GM21447 (cell line): ENCODE results near the gene PCSK6.
"Not testable (repeated sequence)": the region's sequence is repeated elsewhere in the genome, so short reads cannot be mapped to it uniquely, and the experiment has no call there.

ENCODE experiments used
- ATAC-seq: cut with Tn5 transposase; IDR thresholded peaks from one replicate; pipeline ENCODE4 v1.9.1; 2021; ENCODE audit not compliant: unreplicated experiment

PCSK6 gene

DNA sequence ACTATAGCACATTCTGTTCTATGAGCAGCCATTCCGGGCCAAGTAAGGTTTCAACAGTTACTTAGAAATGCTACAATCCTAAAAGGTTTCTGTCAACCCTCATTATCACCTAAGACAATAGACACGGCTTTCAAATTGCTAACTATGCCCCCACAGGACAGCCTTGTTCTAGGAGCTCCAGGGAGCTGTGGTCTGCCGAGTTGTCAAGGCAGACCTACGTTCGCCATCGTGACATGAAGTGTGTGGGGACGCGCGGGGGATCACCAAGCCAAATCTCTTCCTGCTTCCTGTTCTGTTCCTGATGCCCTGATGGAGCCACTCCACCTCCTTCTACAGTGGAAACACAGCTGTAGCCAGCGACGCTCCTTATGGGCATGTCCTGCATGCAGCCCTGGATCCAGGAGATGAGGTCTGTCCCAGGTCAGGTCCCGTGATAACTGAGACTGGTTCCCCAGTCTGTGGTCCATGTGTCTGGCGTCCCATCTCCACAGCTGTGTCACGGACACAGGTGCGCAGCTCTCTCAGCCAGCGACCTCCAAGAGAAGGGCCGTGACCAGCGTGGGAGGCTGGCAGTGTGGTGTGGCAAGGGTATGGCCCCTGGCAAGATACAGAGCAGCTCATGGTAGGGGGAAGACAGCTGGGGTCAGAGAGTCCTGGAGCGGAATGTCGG, 82.8 kb downstream of the PCSK6 start:
- no peak for ATAC-seq

- ATAC-seq = no peak
Measured at GRCh38 chr15:101406036-101406435, 83.5 kb downstream of the PCSK6 start.

DNA sequence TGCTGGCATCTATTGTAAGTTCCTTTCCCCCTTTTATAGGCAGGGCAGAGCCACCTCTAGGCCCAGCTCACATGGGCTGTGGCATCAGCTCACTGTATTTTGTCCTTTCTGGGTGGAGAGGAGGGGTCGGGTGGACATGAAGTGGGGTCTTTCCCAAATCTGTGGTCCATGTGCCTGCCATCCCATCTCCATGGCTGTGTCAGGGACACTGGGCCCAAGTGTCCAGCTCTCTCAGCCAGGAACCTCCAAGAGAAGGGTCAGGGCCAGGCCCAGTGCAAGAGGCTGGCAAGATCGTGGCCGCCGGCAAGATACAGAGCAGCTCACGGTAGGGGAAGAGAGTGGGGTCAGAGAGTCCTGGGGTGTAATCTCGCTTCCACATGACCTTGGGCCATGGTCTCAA, 85.3 kb downstream of the PCSK6 start:
- ATAC-seq = no peak

DNA sequence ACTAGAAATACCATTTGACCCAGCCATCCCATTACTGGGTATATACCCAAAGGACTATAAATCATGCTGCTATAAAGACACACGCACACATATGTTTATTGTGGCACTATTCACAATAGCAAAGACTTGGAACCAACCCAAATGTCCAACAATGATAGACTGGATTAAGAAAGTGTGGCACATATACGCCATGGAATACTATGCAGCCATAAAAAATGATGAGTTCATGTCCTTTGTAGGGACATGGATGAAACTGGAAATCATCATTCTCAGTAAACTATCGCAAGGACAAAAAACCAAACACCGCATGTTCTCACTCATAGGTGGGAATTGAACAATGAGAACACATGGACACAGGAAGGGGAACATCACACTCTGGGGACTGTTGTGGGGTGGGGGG, 86.6 kb downstream of the PCSK6 start:
- not testable (repeated sequence) for ATAC-seq

GRCh38 chr15:101401286-101401685, 88.2 kb downstream of the PCSK6 start:
- ATAC-seq = no peak

DNA sequence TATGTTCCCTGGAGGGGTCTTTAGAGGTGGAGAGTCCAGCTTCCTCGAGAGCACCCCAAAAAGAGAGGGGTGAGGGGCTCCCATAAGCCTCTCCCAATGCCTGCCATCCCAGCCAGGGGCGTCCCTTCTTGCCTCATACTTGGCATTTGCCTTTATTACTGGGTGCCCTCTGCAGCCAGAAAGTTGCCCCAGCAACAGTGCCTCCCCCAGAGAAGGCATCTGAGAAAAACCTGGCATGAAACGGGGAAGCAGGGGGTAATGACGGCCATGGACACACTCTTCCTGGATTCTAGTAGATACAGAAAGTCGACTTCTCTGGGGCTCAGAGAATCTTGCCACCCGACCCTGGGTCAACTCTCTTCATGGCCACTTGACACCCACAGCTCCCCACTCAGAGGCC, 90.1 kb downstream of the PCSK6 start:
- no peak for ATAC-seq

DNA sequence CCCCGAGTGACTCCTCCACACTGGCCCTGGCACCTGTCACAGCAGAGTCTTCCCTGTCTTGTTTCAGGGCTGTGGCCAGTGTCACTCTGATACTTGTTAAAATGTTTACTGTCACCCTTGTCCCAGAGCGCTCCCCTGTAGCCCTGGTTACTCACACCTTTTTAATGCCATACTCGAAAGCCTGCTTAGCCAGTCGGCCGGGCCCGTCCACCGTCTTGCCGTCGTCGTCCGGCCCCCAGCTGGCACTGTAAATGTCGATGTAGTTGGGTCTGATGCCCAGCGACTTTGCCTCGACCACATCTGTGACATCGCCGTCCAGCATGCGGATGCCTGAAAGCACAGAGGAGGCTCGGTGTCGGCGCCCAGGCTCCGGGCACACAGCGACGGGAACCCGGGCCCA, 91.3 kb downstream of the PCSK6 start:
- no peak for ATAC-seq

- no peak for ATAC-seq
Measured at GRCh38 chr15:101397521-101398003, 91.9 kb downstream of the PCSK6 start.

DNA sequence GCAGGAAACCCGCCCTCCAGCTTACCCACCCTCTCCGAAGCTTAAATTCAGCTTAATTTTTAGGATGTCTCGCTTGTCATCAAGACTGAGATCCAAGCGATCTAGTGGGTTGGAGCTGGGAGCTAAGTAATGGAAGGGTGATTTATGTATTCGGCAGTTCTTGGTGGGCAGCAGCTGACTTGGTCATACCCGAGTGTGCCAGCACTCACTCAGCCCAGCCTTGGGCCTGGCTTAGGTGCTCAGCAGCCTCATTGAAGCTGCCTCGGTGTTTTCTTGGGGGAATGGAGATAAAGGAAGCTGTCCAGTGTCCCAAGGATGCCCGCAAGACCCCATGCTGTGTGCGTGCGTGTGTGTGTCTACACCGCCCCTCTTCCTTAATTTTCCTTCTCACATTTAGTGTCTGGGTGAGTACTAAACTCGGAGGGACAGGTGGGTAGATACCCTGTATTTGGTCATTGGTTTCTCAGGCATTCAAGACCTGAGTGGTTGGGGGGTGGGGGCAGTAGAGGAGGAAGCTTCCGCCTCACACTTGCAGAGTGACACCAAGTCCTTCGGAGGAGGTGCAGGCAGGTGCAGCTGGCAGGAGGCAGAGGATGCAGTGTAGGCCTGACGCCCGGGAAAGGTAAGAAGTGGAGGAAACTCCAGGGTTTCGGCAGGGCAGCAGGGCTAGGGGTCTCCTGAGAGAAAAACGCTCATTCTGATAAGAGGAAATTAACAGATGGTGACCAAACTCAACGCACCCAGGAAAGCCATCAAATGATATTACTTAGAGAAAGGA, 92.8 kb downstream of the PCSK6 start:
- no peak for ATAC-seq

DNA sequence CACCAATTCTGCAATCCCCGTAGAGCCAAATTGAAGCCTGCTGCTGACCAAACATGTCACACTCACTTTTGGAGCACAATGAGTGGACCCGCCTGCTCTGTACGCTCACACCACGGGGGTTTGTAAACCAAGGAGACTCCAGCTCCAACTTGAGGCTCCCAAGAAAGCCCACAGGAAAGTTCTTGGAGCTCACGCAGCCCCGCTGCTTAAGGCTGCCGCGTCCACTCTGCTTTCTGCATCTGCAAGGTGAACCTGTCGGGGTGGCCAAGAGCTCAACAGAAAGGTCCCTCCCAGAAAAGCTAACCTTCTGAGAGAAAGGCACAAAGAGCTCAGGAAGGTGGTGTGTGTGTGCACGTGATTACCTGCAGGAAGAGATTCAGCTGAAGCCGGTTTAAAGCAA, 94.9 kb downstream of the PCSK6 start:
- no peak for ATAC-seq

DNA sequence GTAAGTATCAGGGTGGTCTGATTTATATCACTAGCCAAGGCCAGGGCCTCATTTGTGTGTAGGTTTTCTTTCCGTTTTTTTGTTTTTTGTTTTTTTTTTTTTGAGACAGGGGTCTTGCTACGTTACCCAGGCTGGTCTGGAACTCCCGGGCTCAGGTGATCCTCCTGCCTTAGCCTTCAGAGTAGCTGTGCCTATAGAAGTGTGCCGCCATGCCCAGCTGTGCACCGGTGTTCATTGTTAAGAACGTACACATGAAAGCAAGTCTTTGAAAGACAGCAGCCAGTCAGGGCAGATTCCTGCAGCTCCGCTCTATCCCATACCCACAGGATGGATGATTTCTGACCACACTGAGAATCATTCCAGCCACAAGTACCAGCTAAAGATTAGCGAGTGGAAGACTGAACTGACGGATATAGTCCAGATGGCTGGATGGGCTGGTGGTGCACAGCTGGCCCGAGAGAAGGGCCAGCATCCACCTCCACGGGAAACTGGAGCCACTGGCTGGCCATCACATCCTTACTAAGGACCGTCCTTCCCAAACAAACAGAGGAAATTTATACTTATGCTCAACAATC, 95.4 kb downstream of the PCSK6 start:
- ATAC-seq = no peak

DNA sequence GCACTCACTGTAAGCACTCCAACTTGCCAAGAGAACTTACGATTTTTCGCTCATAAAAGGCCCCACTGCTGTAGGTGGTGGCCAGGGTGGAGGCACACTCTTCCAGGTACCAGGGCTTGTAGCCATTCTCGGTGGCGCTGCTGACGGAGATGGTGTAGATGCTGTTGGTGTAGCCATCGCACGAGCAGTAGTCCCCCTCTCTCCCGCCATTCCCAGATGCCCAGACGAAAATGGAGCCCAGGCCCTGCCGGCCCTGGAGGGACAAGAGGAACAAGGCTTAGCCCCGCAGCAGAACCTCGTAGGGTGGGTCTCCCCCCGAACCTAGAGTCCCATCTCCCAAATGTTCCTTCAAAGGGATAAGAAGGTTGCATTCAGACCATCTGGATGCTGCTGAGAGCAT, 96.3 kb downstream of the PCSK6 start:
- no peak for ATAC-seq

DNA sequence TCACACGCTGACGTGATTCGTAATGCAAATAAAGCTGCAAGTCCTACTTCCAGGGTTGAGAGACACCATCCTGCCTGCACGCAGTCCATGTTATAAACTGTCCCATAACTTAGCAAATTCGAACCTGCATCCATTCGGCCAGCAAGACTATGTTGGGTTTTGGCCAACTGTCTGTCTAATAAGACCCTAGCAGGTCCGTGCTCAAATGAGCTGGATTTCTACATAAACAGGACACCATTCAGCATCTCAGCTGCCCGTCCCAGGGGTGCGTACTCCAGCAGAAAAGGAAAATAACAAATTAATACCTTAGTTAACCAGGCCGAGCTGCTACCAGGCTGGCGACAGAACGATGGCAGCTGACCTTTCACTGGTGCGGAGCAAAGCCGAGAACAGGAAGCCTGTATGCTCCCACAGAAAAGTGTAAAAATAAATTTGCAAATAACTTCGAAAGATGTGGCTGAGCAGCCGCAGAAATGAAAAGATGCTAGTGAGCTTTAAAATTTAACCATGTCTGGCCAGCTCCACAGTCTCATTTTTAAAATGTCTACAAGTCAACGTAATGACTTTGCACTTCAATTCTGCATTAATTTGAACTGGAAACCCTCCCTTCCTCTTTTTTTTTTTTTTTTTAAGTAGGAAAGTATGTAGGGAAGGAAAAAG, 97.4 kb downstream of the PCSK6 start:
- ATAC-seq = peak; percentile 69

DNA sequence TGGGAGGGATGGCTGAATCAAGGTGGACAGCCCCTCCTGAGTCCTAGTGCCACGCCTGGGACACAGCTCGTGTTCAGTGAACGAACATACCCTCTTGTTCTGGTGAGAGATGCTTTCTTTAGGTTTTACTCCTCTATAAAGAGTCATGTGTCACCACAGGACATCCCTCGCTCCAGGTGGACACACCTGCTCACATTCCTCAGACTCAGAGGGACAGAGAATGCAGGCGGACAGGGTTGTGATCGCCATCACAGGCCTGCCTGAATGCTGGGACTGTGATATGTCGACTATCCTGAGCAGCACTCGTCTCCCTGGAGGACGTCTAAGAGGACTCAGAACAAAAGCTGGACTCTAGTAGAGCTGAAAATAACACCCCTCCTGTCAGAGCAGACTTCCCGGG, 98.1 kb downstream of the PCSK6 start:
- no peak for ATAC-seq

DNA sequence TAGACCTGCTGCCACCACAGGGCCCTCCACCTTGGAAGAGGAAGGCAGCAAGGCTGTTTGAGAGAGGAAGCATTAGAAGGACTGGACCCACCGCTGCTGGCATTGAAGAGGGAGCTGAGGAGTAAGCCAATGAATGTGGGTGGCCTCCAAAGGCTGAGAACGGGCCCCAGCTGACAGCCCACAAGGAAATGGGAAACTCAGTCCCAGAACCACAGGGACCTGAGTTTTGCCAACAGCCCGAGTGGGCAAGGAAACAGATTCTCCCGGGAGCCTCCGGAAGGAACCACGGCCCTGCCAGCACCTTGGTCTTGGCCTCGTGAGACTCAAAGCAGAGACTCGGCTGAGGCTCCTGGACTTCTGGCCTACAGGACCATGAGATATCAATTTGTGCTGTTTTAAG, 99.0 kb downstream of the PCSK6 start:
- ATAC-seq = no peak

DNA sequence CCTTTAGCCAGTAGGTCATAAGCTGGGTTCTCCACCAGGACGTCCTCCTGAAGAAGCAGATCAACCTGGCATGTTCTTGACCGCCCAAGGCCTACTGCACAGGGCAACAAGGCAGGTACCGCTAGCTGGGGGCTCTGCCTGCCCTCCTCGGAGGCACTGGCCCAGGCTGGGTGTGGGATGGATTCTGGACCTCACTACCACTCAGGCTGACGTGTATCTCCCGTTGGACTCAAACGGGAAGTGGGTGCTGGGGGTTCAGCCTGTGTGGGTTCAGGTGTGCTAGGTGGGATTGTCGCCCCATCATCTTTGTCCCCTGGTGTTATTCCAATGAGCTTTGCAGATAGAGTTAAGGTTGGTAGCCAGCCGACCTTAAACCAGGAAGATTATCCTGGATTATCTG, 99.4 kb downstream of the PCSK6 start:
- ATAC-seq = no peak

- ATAC-seq = no peak
Measured at GRCh38 chr15:101389362-101389761, 100.1 kb downstream of the PCSK6 start.

DNA sequence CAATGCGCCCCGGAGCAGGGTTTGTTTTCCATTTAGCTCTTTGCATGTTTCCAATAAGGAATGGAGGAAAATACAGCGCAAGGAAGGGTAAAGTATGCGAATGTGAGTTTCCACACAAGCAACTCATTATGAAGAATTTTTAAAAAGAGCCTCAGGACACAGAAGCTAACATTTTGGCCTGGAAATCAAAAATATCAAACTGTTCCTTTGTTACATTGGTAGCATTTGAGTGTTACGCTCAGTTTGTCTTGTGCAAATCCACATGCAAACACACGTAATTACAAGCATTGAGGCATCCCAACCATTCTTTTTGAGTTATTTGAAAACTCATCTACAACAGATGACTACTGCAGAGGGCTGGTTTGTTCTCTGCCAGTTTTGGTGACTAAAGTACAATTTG, 101.5 kb downstream of the PCSK6 start:
- ATAC-seq = no peak

DNA sequence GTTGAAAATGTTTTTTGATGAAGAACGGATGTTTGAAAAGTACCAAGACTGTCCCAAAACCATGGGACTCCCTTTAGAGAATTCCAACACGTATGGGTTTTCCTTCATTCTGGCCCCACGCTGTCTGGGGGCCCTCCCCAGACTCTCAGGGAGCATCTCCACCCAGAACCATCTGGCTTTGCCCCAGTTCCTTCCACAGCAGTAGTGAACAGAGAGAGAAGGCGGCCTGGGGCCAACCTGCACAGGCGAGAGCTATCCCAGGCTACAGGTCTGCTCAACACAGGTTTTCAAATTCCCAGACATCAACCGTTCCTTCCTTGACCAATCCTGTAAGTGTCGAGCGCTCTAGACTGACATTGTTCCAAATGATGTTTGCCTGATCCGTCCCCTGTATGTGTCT, 101.9 kb downstream of the PCSK6 start:
- no peak for ATAC-seq

- ATAC-seq = no peak
Measured at GRCh38 chr15:101386967-101387366, 102.5 kb downstream of the PCSK6 start.

DNA sequence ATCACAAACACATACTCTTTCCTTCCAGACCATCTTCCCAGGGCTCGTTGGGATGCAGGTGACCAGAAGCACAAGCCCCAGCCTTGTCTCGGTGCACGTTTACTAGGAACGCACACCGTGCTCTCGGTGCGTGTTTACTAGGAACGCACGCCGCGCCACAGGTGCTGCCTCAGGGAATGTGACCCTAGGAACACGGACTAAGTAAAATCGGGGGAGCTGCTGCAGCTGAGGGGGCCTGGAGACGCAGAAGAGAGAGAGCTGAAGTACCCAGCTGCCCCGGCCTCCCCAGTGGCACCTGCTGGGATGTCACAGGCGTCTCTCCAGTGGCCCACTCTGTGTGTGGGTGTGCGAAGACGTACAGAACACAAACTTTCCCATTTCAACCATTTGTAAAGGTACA, 103.5 kb downstream of the PCSK6 start:
- no peak for ATAC-seq

- no peak for ATAC-seq
Measured at GRCh38 chr15:101384276-101384675, 105.2 kb downstream of the PCSK6 start.
